NCI-H748 treated with DMSO at 0.1 percent for 48 hours (cell line): ENCODE data around the gene GTSF1L.

Experiments
- DNase-seq: peaks from one replicate; lab custom pipeline; 2025; lab: John Stamatoyannopoulos, UW

Gene GTSF1L

GRCh38 chr20:43716757-43717615 lies 9.8 kb downstream of the GTSF1L start:
- no peak for DNase-seq

- no peak for DNase-seq
These were observed 10.7 kb downstream of the GTSF1L start for GRCh38 chr20:43716123-43716522.

- no peak for DNase-seq
These were observed 11.3 kb downstream of the GTSF1L start for GRCh38 chr20:43715511-43715910.

GRCh38 chr20:43715044-43715443 lies 11.8 kb downstream of the GTSF1L start:
- no peak for DNase-seq

GRCh38 chr20:43711098-43711654 lies 15.6 kb downstream of the GTSF1L start:
- no peak for DNase-seq

- no peak for DNase-seq
These were observed 16.3 kb downstream of the GTSF1L start for GRCh38 chr20:43710370-43711044.

- no peak for DNase-seq
These were observed 24.3 kb downstream of the GTSF1L start for GRCh38 chr20:43702502-43702901.

GRCh38 chr20:43700627-43701026 lies 26.2 kb downstream of the GTSF1L start:
- DNase-seq, result no peak

GRCh38 chr20:43699941-43700565 lies 26.7 kb downstream of the GTSF1L start:
- DNase-seq, result no peak

- DNase-seq, result no peak
These were observed 31.2 kb downstream of the GTSF1L start for GRCh38 chr20:43695571-43695970.

GRCh38 chr20:43694763-43695162 lies 32.0 kb downstream of the GTSF1L start:
- DNase-seq, result no peak

- DNase-seq, result no peak
These were observed 34.8 kb downstream of the GTSF1L start for GRCh38 chr20:43691928-43692524.

GRCh38 chr20:43690943-43691598 lies 35.7 kb downstream of the GTSF1L start:
- DNase-seq, result no peak

- DNase-seq, result no peak
These were observed 37.6 kb downstream of the GTSF1L start for GRCh38 chr20:43689165-43689564.

GRCh38 chr20:43686820-43687219 lies 40.0 kb downstream of the GTSF1L start:
- DNase-seq, result no peak

- DNase-seq, result no peak
These were observed 44.4 kb downstream of the GTSF1L start for GRCh38 chr20:43682446-43682845.

GRCh38 chr20:43681991-43682410 lies 44.8 kb downstream of the GTSF1L start:
- no peak for DNase-seq

- no peak for DNase-seq
These were observed 45.3 kb downstream of the GTSF1L start for GRCh38 chr20:43681468-43681942.

GRCh38 chr20:43680981-43681380 lies 45.8 kb downstream of the GTSF1L start:
- DNase-seq, result no peak

- no peak for DNase-seq
These were observed 50.4 kb downstream of the GTSF1L start for GRCh38 chr20:43676368-43676767.
